ENCODE results near the gene WWOX.

GRCh38 chr16:78256686-78257375 is 157.4 kb downstream of the WWOX start:
- TF ChIP-seq POLR2A (IDR thresholded peaks at IDR 0.05; ENCODE audit: low read length): no peak
- TF ChIP-seq GATA1 (IDR thresholded peaks at IDR 0.05; ENCODE audit: low read depth, low read length): no peak
